ENCODE data around the gene UBE2J1. TPM values are rescaled to one million over a fixed set of nuclear protein-coding genes. Genes with fewer than 3 reads are reported as not detected.

UBE2J1 gene
- total and polyA plus RNA-seq, 2 experiments from 2014 or later, result 42.9 to 44.5 TPM

DNA sequence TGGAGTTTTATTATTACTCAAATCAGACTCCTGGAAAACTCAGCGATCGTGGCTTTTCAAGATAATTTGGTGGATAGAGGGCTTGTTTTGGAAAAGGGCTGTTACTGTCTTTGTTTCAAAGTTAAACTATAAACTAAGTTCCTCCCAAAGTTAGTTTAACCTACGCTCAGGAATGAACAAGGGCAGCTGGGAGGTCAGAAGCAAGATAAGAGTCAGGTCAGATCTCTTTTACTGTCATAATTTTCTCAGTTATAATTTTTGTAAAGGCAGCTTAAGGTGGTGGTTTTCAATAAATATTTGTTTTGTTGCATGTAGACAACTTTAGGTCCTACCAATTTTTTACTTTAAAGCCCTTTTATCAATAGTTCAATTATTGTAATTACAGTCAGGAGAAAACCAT lies 28.2 kb downstream of the UBE2J1 start:
- DNase-seq, result no peak
- H3K4me3 ChIP-seq, result no peak overlapping the region
- no peak overlapping the region for H3K4me2 ChIP-seq (ENCODE audit: unreplicated experiment)

DNA sequence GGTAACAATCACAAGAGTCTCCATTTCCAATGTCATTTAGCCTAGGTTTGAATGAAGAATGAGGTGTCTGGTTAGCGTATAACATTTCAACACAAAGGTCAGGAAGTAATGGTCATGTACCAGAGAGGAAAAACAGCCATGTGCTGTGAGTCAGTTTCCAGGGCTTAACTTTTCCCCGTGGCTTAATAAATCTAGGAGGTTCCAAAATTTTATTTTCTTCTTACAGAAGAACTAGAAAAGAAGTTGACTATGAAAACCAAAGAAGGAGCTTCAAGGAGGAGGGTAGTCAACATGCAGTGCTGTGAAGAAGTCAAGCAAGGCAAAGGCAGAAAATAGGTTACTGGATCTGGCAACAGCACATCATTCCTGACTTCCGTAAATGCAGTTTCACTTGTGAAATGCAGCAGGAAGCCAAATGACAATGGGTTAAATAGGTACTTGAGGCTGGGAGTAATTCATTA lies 29.0 kb downstream of the UBE2J1 start:
- H3K9me3 ChIP-seq (ENCODE audit: low read depth), result no peaks in the 10 kb centered on the region
- H3K79me2 ChIP-seq (ENCODE audit: insufficient read depth), result peaks cover 15% of the 10 kb centered on the region; the same call in 1 of the 2 replicates
- H3K4me3 ChIP-seq, result no peak overlapping the region
- 58 to 63% methylated on average over 3 of the region's 3 CpGs for WGBS, 2 experiments (ENCODE audit: low coverage in 1 of 2, low lambda C conversion rate in 2 of 2, missing lambda C conversion rate in 2 of 2)
- in situ Hi-C loops (cut with MboI), result no loop called here
- no peaks in the 10 kb centered on the region for H3K4me1 ChIP-seq (ENCODE audit: insufficient read depth)
- H3K9ac ChIP-seq, result no peak overlapping the region
- H3K9me2 ChIP-seq (ENCODE audit: insufficient read depth), result no peaks in the 10 kb centered on the region
- no peak overlapping the region for H3K4me2 ChIP-seq (ENCODE audit: unreplicated experiment)
- no peak overlapping the region for H2AFZ ChIP-seq
- H3K27ac ChIP-seq, result no peak overlapping the region
- TF ChIP-seq EZH2phosphoT487 (IDR thresholded peaks at IDR 0.05; ENCODE audit: insufficient read depth, low read depth) (no peak), EZH2 (IDR thresholded peaks at IDR 0.05; ENCODE audit: insufficient read depth, poor library complexity, severe bottlenecking) (no peak)
- no peaks in the 10 kb centered on the region for H3K27me3 ChIP-seq (replicated peaks; ENCODE audit: insufficient read depth)
- no peaks in the 10 kb centered on the region for H3F3A ChIP-seq (ENCODE audit: insufficient read depth)
- H3K36me3 ChIP-seq (ENCODE audit: low read depth), result peaks cover 10% of the 10 kb centered on the region
- H4K20me1 ChIP-seq (ENCODE audit: insufficient read depth), result no peaks in the 10 kb centered on the region
- DNase-seq, result peak; percentile 12

More for the DNA sequence above, 28.2 kb downstream of the UBE2J1 start:
- no peaks in the 10 kb centered on the region for H3K27me3 ChIP-seq (replicated peaks; ENCODE audit: insufficient read depth)
- no peak overlapping the region for H3K9ac ChIP-seq
- peaks cover 18% of the 10 kb centered on the region for H3K36me3 ChIP-seq (ENCODE audit: low read depth)
- H3K9me3 ChIP-seq (ENCODE audit: low read depth), result no peaks in the 10 kb centered on the region
- H3K79me2 ChIP-seq (ENCODE audit: insufficient read depth), result peaks cover 7% of the 10 kb centered on the region; the same call in 1 of the 2 replicates
- H4K20me1 ChIP-seq (ENCODE audit: insufficient read depth), result no peaks in the 10 kb centered on the region
- no peak for TF ChIP-seq EZH2 (IDR thresholded peaks at IDR 0.05; ENCODE audit: insufficient read depth, poor library complexity, severe bottlenecking)
- TF ChIP-seq EZH2phosphoT487 (IDR thresholded peaks at IDR 0.05; ENCODE audit: insufficient read depth, low read depth), result no peak
- H3K27ac ChIP-seq, result no peak overlapping the region
- no peaks in the 10 kb centered on the region for H3K4me1 ChIP-seq (ENCODE audit: insufficient read depth)
- 96 to 99% methylated on average over 3 of the region's 3 CpGs for WGBS, 2 experiments (ENCODE audit: low coverage in 1 of 2, low lambda C conversion rate in 2 of 2, missing lambda C conversion rate in 2 of 2)
- no peaks in the 10 kb centered on the region for H3F3A ChIP-seq (ENCODE audit: insufficient read depth)
- no peak overlapping the region for H2AFZ ChIP-seq
- no peaks in the 10 kb centered on the region for H3K9me2 ChIP-seq (ENCODE audit: insufficient read depth)
- in situ Hi-C loops (cut with MboI), result no loop called here

GRCh38 chr6:89321131-89321970 lies 31.2 kb downstream of the UBE2J1 start:
- no peaks in the 10 kb centered on the region for H3K9me2 ChIP-seq (ENCODE audit: insufficient read depth)
- no peak overlapping the region for H3K27ac ChIP-seq
- H3K9me3 ChIP-seq (ENCODE audit: low read depth), result no peaks in the 10 kb centered on the region

GRCh38 chr6:89320012-89320559 lies 32.4 kb downstream of the UBE2J1 start:
- H3F3A ChIP-seq (ENCODE audit: insufficient read depth), result peaks cover 5% of the 10 kb centered on the region; the same call in 1 of the 2 replicates
- no peak overlapping the region for H3K4me2 ChIP-seq (ENCODE audit: unreplicated experiment)
- no peaks in the 10 kb centered on the region for H4K20me1 ChIP-seq (ENCODE audit: insufficient read depth)
- H3K79me2 ChIP-seq (ENCODE audit: insufficient read depth), result peaks cover 16% of the 10 kb centered on the region; the same call in 1 of the 2 replicates
- DNase-seq, result no peak
- H3K27me3 ChIP-seq (replicated peaks; ENCODE audit: insufficient read depth), result no peaks in the 10 kb centered on the region
- in situ Hi-C loops (cut with MboI), result no loop called here
- no peak overlapping the region for H3K27ac ChIP-seq
- H3K9me2 ChIP-seq (ENCODE audit: insufficient read depth), result no peaks in the 10 kb centered on the region
- H3K9me3 ChIP-seq (ENCODE audit: low read depth), result no peaks in the 10 kb centered on the region
- no peaks in the 10 kb centered on the region for H3K36me3 ChIP-seq (ENCODE audit: low read depth)
- H3K9ac ChIP-seq, result no peak overlapping the region
- no peak overlapping the region for H2AFZ ChIP-seq
- 89 to 91% methylated on average over 6 of the region's 6 CpGs for WGBS, 2 experiments (ENCODE audit: low coverage in 1 of 2, low lambda C conversion rate in 2 of 2, missing lambda C conversion rate in 2 of 2)
- no peak overlapping the region for H3K4me3 ChIP-seq
- no peak for TF ChIP-seq EZH2 (IDR thresholded peaks at IDR 0.05; ENCODE audit: insufficient read depth, poor library complexity, severe bottlenecking)
- TF ChIP-seq EZH2phosphoT487 (IDR thresholded peaks at IDR 0.05; ENCODE audit: insufficient read depth, low read depth), result no peak
- no peaks in the 10 kb centered on the region for H3K4me1 ChIP-seq (ENCODE audit: insufficient read depth)

More at GRCh38 chr6:89321131-89321970, 31.2 kb downstream of the UBE2J1 start:
- TF ChIP-seq EZH2phosphoT487 (IDR thresholded peaks at IDR 0.05; ENCODE audit: insufficient read depth, low read depth), result no peak
- TF ChIP-seq EZH2 (IDR thresholded peaks at IDR 0.05; ENCODE audit: insufficient read depth, poor library complexity, severe bottlenecking), result no peak
- 88 to 89% methylated on average over 9 of the region's 9 CpGs for WGBS, 2 experiments (ENCODE audit: low coverage in 1 of 2, low lambda C conversion rate in 2 of 2, missing lambda C conversion rate in 2 of 2)
- peaks cover 16% of the 10 kb centered on the region; the same call in 1 of the 2 replicates for H3K79me2 ChIP-seq (ENCODE audit: insufficient read depth)
- DNase-seq, result no peak
- H3K4me1 ChIP-seq (ENCODE audit: insufficient read depth), result no peaks in the 10 kb centered on the region
- H3K27me3 ChIP-seq (replicated peaks; ENCODE audit: insufficient read depth), result no peaks in the 10 kb centered on the region
- in situ Hi-C loops (cut with MboI), result no loop called here
- no peaks in the 10 kb centered on the region for H3F3A ChIP-seq (ENCODE audit: insufficient read depth)
- H4K20me1 ChIP-seq (ENCODE audit: insufficient read depth), result no peaks in the 10 kb centered on the region
- H3K36me3 ChIP-seq (ENCODE audit: low read depth), result no peaks in the 10 kb centered on the region
- H2AFZ ChIP-seq, result no peak overlapping the region
- H3K4me2 ChIP-seq (ENCODE audit: unreplicated experiment), result no peak overlapping the region
- no peak overlapping the region for H3K4me3 ChIP-seq
- H3K9ac ChIP-seq, result no peak overlapping the region
